Measurements from ENCODE around the gene RASAL2.
"Not testable (repeated sequence)": the region's sequence is repeated elsewhere in the genome, so short reads cannot be mapped to it uniquely, and the experiment has no call there.

Gene RASAL2

DNA sequence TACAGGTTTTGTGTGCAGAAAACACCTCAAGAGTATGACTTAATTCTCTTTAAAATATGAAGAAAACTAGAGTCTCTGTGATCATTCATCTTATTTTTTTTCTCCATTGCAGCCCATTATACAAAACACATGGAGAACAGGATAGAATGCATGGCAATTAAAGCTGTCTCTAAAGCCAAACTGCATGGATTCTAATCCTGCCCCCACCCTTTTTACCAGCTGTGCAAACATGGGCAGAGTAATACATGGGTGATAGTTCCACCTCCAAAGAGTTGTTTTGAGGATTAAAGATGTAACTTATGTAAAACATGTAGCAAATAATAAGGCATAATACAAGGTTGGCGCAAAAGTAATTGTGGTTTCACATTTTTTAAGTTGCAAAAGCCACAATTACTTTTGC lies 288.5 kb downstream of the RASAL2 start:
- no peak for DNase-seq (ENCODE audit: low read depth, low spot score)
- no peak overlapping the region for H3K4me3 ChIP-seq (ENCODE audit: low read depth, low read length)
- TF ChIP-seq, protein P1, sequence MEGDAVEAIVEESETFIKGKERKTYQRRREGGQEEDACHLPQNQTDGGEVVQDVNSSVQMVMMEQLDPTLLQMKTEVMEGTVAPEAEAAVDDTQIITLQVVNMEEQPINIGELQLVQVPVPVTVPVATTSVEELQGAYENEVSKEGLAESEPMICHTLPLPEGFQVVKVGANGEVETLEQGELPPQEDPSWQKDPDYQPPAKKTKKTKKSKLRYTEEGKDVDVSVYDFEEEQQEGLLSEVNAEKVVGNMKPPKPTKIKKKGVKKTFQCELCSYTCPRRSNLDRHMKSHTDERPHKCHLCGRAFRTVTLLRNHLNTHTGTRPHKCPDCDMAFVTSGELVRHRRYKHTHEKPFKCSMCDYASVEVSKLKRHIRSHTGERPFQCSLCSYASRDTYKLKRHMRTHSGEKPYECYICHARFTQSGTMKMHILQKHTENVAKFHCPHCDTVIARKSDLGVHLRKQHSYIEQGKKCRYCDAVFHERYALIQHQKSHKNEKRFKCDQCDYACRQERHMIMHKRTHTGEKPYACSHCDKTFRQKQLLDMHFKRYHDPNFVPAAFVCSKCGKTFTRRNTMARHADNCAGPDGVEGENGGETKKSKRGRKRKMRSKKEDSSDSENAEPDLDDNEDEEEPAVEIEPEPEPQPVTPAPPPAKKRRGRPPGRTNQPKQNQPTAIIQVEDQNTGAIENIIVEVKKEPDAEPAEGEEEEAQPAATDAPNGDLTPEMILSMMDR (IDR thresholded peaks at IDR 0.05; ENCODE audit: insufficient read depth, low read length, missing control alignments), result no peak
- ChIA-PET POLR2A (no interaction called here), CTCF (interaction anchor here (1.0 kb wide), 1 partner anchor 120 kb away, joined by 3 read pairs; no protein-coding TSS in a partner anchor)

DNA sequence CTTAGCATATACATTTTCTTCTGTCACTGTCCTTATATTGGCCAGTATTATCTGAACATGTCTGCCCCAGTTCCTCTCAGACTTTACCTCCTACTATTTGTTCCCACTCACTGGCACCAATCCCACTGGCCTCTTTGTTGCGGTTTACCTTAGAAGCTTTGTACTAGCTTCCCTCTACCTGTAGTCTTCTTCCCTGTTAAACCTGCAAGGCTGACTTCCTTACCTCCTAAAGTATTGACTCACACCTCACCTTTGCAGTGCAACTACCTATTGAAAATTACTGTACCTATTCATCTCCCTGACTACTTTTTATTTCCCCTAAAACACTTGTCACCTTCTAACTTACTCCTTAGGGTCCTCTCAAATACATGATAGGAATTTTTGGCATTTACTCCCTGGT lies 291.8 kb downstream of the RASAL2 start:
- no peak overlapping the region for H3K4me3 ChIP-seq (ENCODE audit: low read depth, low read length)
- DNase-seq (ENCODE audit: low read depth, low spot score), result no peak
- POLR2A ChIA-PET, result no interaction called here
- CTCF ChIA-PET, result no interaction called here
- TF ChIP-seq, protein P1 (IDR thresholded peaks at IDR 0.05; ENCODE audit: insufficient read depth, low read length, missing control alignments), result no peak

DNA sequence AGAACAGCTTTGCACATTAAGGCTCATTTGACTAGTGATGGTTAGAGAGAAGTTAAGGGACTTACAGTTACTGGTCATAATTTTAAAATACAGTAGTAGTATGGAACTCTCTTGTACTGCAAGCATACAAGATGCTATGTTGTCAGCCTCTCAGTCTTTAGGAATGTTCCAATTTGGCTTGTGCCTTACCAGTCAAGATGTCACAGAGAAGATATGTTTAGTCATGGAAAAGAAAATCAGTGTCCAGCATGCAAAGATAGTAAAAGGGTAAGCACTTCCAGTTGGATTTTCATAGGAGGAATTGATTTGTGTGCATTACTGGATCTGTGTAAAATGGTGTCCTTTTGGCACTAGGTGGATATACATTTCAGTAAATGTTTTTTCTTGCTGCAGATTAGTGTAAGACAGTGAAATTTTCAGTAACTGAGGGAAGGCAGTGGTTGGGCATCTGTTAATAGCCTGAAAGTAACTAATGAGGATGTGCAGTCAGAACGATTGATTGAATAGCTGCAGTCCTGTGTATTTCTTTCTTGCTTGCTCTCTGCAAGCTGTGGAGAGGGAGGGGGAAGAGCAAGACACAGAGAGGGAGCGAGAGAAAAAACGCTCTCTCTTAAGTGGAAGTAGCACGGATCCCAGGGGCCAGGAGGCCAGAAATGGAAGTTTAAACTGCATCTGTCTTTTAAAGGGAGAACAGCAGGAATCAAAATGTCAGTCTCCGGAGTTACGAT lies 294.7 kb downstream of the RASAL2 start:
- TF ChIP-seq, protein P1 (IDR thresholded peaks at IDR 0.05; ENCODE audit: insufficient read depth, low read length, missing control alignments), result no peak
- H3K4me3 ChIP-seq (ENCODE audit: low read depth, low read length), result no peak overlapping the region
- POLR2A ChIA-PET, result no interaction called here
- CTCF ChIA-PET, result no interaction called here
- DNase-seq (ENCODE audit: low read depth, low spot score), result peak; percentile 28

DNA sequence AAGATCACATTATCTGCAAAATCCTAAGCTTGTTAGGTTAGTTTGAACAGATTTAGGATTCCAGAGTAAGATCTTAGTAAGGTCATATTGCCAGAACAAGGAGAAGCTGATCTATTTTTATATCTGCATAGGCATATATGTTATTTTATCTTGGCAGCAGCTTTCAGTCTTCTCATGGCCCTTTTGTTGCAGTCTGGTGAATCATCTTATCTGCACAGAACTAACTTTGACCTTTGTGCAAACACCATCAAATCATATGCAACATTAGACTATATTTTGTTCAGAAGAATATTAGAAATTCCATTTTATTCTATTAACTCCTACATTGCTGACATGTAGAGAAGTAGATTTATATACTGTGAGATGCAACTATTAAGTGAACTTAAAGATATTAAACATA lies 295.5 kb downstream of the RASAL2 start:
- POLR2A ChIA-PET, result no interaction called here
- no peak for DNase-seq (ENCODE audit: low read depth, low spot score)
- no peak overlapping the region for H3K4me3 ChIP-seq (ENCODE audit: low read depth, low read length)
- TF ChIP-seq, protein P1 (IDR thresholded peaks at IDR 0.05; ENCODE audit: insufficient read depth, low read length, missing control alignments), result no peak
- CTCF ChIA-PET, result no interaction called here

DNA sequence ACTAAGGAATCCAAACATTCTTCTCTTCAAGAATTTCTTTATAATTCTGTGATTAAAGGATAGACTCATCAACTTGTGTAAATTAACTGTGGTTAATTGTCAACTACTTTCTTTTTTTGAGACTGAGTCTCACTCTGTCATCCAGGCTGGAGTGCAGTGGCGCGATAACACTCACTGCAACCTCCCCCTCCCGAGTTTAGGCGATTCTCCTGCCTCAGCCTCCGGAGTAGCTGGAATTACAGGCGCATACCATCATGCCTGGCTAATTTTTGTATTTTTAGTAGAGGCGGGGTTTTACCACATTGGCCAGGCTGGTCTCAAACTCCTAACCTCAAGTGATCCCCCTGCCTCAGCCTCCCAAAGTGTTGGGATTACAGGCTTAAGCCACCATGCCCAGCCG lies 296.4 kb downstream of the RASAL2 start:
- H3K4me3 ChIP-seq (ENCODE audit: low read depth, low read length); POLR2A ChIA-PET; DNase-seq (ENCODE audit: low read depth, low spot score): not testable (repeated sequence)
- CTCF ChIA-PET, result interaction anchor here (0.8 kb wide), 1 partner anchor 112 kb away, joined by 3 read pairs; no protein-coding TSS in a partner anchor

DNA sequence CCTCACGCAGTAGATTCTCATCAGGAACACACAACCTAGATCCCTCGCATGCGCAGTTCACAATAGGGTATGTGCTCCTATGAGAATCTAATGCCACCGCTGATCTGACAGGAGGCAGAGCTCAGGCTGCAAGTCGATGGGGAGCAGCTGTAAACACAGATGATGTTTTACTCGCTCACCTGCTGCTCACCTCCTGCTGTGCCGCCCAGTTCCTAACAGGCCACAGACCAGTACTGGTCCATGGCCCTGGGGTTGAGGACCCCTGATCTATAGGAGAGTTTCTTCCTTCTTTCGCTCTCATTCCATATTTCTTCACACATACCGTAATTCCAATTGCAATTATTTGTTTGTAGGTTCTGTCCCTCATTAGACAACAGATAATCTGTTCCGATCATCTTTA lies 299.5 kb downstream of the RASAL2 start:
- DNase-seq (ENCODE audit: low read depth, low spot score), result no peak
- ChIA-PET POLR2A (no interaction called here), CTCF (no interaction called here)
- TF ChIP-seq, protein P1 (IDR thresholded peaks at IDR 0.05; ENCODE audit: insufficient read depth, low read length, missing control alignments), result no peak
- no peak overlapping the region for H3K4me3 ChIP-seq (ENCODE audit: low read depth, low read length)

DNA sequence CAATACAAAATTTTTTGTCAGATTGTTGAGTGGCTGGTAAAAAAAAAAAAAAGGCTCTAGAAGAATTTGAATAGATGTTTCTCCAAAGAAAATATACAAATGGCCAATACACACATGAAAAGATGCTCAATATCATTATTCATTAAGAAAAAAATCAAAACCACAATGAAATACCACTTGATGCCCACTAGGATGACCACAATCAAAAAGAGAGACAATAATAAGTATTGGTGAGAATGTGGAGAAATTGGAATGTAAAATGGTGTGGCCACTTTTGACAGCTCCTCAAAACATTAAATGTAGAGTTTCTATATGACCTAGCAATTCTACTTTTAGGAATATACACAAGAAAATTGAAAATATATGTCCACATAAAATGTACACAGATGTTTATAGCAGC lies 302.9 kb downstream of the RASAL2 start:
- POLR2A ChIA-PET, result no interaction called here
- TF ChIP-seq, protein P1 (IDR thresholded peaks at IDR 0.05; ENCODE audit: insufficient read depth, low read length, missing control alignments), result no peak
- CTCF ChIA-PET, result interaction anchor here (0.7 to 1.4 kb wide), 2 partner anchors 26 to 104 kb away, joined by 3 to 4 read pairs; no protein-coding TSS in a partner anchor
- no peak for DNase-seq (ENCODE audit: low read depth, low spot score)
- no peak overlapping the region for H3K4me3 ChIP-seq (ENCODE audit: low read depth, low read length)
